HTERT RPE-1 (cell line): ENCODE measurements around the gene CACNA1S.

Experiments
- in situ Hi-C: fragments of 300-500 bp; cut with MboI; formaldehyde crosslinking; loops from 4 replicates; pipeline ENCODE4 v1.14.3; 2020; ENCODE audit warnings: low sequenced_read_pairs

Gene CACNA1S

GRCh38 chr1:201119206-201120197, 7.3 kb upstream of the CACNA1S start:
- in situ Hi-C loops, result no loop called here

GRCh38 chr1:201116091-201116490, 3.9 kb upstream of the CACNA1S start:
- in situ Hi-C loops, result no loop called here

GRCh38 chr1:201115390-201115937, 3.2 kb upstream of the CACNA1S start:
- in situ Hi-C loops, result no loop called here

GRCh38 chr1:201114245-201115131, 2.3 kb upstream of the CACNA1S start:
- in situ Hi-C loops, result no loop called here

GRCh38 chr1:201113451-201114244, 1.4 kb upstream of the CACNA1S start:
- in situ Hi-C loops, result no loop called here

GRCh38 chr1:201112926-201113325, 700 bp upstream of the CACNA1S start:
- in situ Hi-C loops, result no loop called here

- in situ Hi-C loops, result no loop called here
Observed at GRCh38 chr1:201111672-201112071, 554 bp downstream of the CACNA1S start.

- in situ Hi-C loops, result no loop called here
Observed at GRCh38 chr1:201111156-201111555, 1.1 kb downstream of the CACNA1S start.

GRCh38 chr1:201110616-201111015, 1.6 kb downstream of the CACNA1S start:
- in situ Hi-C loops, result no loop called here

GRCh38 chr1:201110138-201110537, 2.1 kb downstream of the CACNA1S start:
- in situ Hi-C loops, result no loop called here

GRCh38 chr1:201109651-201110050, 2.6 kb downstream of the CACNA1S start:
- in situ Hi-C loops, result no loop called here

- in situ Hi-C loops, result no loop called here
Observed at GRCh38 chr1:201108614-201109013, 3.6 kb downstream of the CACNA1S start.

GRCh38 chr1:201105688-201106087, 6.5 kb downstream of the CACNA1S start:
- in situ Hi-C loops, result no loop called here

GRCh38 chr1:201104141-201104540, 8.1 kb downstream of the CACNA1S start:
- in situ Hi-C loops, result no loop called here

- in situ Hi-C loops, result no loop called here
Observed at GRCh38 chr1:201103666-201104065, 8.6 kb downstream of the CACNA1S start.

GRCh38 chr1:201100169-201100930, 11.9 kb downstream of the CACNA1S start:
- in situ Hi-C loops, result no loop called here

- in situ Hi-C loops, result no loop called here
Observed at GRCh38 chr1:201098992-201099677, 13.1 kb downstream of the CACNA1S start.

- in situ Hi-C loops, result no loop called here
Observed at GRCh38 chr1:201096977-201097856, 15.0 kb downstream of the CACNA1S start.
